ENCODE data around the gene MTRFR.
A peak's percentile ranks its signal among the peaks of the same experiment; 100 is the strongest.
"Not testable (repeated sequence)": the region's sequence is repeated elsewhere in the genome, so short reads cannot be mapped to it uniquely, and the experiment has no call there.

The MTRFR gene

GRCh38 chr12:123250471-123251383 lies 17.5 kb downstream of the MTRFR start:
- peak; percentile 54 to 78 for DNase-seq

- no peak for DNase-seq
Measured at GRCh38 chr12:123251403-123252076, 18.3 kb downstream of the MTRFR start.

GRCh38 chr12:123252365-123252764 lies 19.1 kb downstream of the MTRFR start:
- not testable (repeated sequence) for DNase-seq

- DNase-seq = no peak
Measured at GRCh38 chr12:123253641-123254459, 20.6 kb downstream of the MTRFR start.

- DNase-seq = no peak
Measured at GRCh38 chr12:123254853-123255446, 21.7 kb downstream of the MTRFR start.

GRCh38 chr12:123258593-123258992 lies 25.4 kb downstream of the MTRFR start:
- DNase-seq = no peak

- DNase-seq = no peak
Measured at GRCh38 chr12:123260081-123260480, 26.8 kb downstream of the MTRFR start.

GRCh38 chr12:123261196-123261595 lies 28.0 kb downstream of the MTRFR start:
- no peak for DNase-seq

GRCh38 chr12:123263196-123263817 lies 30.1 kb downstream of the MTRFR start:
- no peak for DNase-seq

GRCh38 chr12:123264642-123265041 lies 31.4 kb downstream of the MTRFR start:
- DNase-seq = no peak

GRCh38 chr12:123265851-123266678 lies 32.8 kb downstream of the MTRFR start:
- no peak for DNase-seq

GRCh38 chr12:123266679-123267277 lies 33.5 kb downstream of the MTRFR start:
- no peak for DNase-seq

- no peak for DNase-seq
Measured at GRCh38 chr12:123267335-123267920, 34.2 kb downstream of the MTRFR start.

- peak; percentile 35 to 69 for DNase-seq
Measured at GRCh38 chr12:123267991-123268843, 35.0 kb downstream of the MTRFR start.

GRCh38 chr12:123268850-123269249 lies 35.6 kb downstream of the MTRFR start:
- no peak for DNase-seq

- DNase-seq = peak; percentile 79 to 87
Measured at GRCh38 chr12:123269395-123269892, 36.2 kb downstream of the MTRFR start.

- DNase-seq = no peak
Measured at GRCh38 chr12:123269896-123270213, 36.6 kb downstream of the MTRFR start.

- DNase-seq = peak; percentile 63 to 69
Measured at GRCh38 chr12:123270214-123271000, 37.2 kb downstream of the MTRFR start.
